ENCODE results near the gene IL17B. TPM values are rescaled to one million over a fixed set of nuclear protein-coding genes. Genes with fewer than 3 reads are reported as not detected.
A peak's percentile ranks its signal among the peaks of the same experiment; 100 is the strongest.

IL17B gene
- total and polyA plus RNA-seq, 9 of the 15 experiments (the other 6 are each of a cell fraction or from before 2014, with no cell fraction given) = 0.28 to 2.6 (median 0.53) TPM; not detected in 2

DNA sequence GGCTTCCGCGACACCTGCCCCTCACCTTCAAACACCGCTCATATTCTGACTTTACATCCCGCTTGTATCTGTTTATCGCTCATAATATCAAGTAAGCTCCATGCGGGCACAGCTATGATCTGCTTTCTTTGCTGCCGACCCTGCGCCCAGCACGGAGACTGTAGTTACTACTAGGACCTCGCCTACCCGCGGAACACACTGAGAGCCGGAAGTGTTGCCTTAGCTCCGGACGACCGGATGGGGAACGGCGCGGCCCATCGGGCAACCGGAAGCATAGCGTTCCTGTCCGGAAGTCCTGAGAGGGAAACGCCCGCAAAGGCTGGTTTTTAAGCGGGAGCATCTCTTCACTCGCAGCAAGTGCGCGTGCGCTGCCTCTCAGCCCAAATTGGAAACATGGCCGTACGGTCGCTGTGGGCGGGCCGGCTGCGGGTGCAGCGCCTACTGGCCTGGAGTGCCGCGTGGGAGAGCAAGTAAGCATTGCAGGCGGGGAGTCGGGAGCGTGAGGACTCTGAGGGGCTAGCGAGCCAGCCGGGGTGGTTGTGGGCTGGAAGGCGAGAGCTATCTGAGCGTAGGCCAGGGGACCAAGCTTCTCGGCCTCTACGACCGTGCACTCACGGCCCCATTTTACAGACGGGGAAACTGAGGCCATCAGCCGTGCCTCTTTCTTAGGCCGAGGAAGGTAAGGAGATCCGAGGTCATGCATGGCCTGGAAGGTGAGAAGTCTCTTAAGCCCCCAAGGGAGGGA lies 33.8 kb downstream of the IL17B start, which contains the start of gene GRPEL2 (continued):
- TF ChIP-seq, protein P1, sequence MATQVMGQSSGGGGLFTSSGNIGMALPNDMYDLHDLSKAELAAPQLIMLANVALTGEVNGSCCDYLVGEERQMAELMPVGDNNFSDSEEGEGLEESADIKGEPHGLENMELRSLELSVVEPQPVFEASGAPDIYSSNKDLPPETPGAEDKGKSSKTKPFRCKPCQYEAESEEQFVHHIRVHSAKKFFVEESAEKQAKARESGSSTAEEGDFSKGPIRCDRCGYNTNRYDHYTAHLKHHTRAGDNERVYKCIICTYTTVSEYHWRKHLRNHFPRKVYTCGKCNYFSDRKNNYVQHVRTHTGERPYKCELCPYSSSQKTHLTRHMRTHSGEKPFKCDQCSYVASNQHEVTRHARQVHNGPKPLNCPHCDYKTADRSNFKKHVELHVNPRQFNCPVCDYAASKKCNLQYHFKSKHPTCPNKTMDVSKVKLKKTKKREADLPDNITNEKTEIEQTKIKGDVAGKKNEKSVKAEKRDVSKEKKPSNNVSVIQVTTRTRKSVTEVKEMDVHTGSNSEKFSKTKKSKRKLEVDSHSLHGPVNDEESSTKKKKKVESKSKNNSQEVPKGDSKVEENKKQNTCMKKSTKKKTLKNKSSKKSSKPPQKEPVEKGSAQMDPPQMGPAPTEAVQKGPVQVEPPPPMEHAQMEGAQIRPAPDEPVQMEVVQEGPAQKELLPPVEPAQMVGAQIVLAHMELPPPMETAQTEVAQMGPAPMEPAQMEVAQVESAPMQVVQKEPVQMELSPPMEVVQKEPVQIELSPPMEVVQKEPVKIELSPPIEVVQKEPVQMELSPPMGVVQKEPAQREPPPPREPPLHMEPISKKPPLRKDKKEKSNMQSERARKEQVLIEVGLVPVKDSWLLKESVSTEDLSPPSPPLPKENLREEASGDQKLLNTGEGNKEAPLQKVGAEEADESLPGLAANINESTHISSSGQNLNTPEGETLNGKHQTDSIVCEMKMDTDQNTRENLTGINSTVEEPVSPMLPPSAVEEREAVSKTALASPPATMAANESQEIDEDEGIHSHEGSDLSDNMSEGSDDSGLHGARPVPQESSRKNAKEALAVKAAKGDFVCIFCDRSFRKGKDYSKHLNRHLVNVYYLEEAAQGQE (IDR thresholded peaks at IDR 0.05; ENCODE audit: borderline replicate concordance) = no peak
- TF ChIP-seq, protein P1 (CRISPR knock-in tag; IDR thresholded peaks at IDR 0.05; ENCODE audit: low read depth) = peak; percentile 21; the same call in 1 of the 2 replicates
- TF ChIP-seq RNF2 (IDR thresholded peaks at IDR 0.05) (peak; percentile 78; the same call in 1 of the 2 replicates), BRD4 (IDR thresholded peaks at IDR 0.05) (peak; percentile 61; the same call in 1 of the 2 replicates), HDAC1 (IDR thresholded peaks at IDR 0.05) (peak; percentile 42 to 82; a peak in 3 of 4 replicates), ARID1B (IDR thresholded peaks at IDR 0.05) (peak; percentile 26; the same call in 1 of the 2 replicates), ZSCAN29 (IDR thresholded peaks at IDR 0.05) (no peak), ZNF41 (CRISPR knock-in tag; conservative IDR thresholded peaks at IDR 0.05) (0 out of 2 replicates have a peak, but pooled peaks have one; percentile 43), SMARCA4 (IDR thresholded peaks at IDR 0.05) (peak; percentile 7; the same call in 1 of the 2 replicates), LARP7 (IDR thresholded peaks at IDR 0.05) (no peak; the same call in 1 of the 2 replicates), ZNF699 (CRISPR knock-in tag; IDR thresholded peaks at IDR 0.05; ENCODE audit: insufficient replicate concordance) (no peak), KAT7 (CRISPR knock-in tag; IDR thresholded peaks at IDR 0.05; ENCODE audit: borderline replicate concordance) (no peak), MTA3 (IDR thresholded peaks at IDR 0.05; ENCODE audit: borderline replicate concordance) (peak; percentile 88; the same call in 1 of the 2 replicates), MXI1 (IDR thresholded peaks at IDR 0.05; ENCODE audit: low read depth, low read length) (no peak)
- TF ChIP-seq, protein P2, sequence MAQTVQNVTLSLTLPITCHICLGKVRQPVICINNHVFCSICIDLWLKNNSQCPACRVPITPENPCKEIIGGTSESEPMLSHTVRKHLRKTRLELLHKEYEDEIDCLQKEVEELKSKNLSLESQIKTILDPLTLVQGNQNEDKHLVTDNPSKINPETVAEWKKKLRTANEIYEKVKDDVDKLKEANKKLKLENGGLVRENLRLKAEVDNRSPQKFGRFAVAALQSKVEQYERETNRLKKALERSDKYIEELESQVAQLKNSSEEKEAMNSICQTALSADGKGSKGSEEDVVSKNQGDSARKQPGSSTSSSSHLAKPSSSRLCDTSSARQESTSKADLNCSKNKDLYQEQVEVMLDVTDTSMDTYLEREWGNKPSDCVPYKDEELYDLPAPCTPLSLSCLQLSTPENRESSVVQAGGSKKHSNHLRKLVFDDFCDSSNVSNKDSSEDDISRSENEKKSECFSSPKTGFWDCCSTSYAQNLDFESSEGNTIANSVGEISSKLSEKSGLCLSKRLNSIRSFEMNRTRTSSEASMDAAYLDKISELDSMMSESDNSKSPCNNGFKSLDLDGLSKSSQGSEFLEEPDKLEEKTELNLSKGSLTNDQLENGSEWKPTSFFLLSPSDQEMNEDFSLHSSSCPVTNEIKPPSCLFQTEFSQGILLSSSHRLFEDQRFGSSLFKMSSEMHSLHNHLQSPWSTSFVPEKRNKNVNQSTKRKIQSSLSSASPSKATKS (CRISPR knock-in tag; IDR thresholded peaks at IDR 0.05) = peak; percentile 57; the same call in 1 of the 2 replicates
- TF ChIP-seq, protein P3, sequence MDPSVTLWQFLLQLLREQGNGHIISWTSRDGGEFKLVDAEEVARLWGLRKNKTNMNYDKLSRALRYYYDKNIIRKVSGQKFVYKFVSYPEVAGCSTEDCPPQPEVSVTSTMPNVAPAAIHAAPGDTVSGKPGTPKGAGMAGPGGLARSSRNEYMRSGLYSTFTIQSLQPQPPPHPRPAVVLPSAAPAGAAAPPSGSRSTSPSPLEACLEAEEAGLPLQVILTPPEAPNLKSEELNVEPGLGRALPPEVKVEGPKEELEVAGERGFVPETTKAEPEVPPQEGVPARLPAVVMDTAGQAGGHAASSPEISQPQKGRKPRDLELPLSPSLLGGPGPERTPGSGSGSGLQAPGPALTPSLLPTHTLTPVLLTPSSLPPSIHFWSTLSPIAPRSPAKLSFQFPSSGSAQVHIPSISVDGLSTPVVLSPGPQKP (CRISPR knock-in tag; IDR thresholded peaks at IDR 0.05) = no peak
- TF ChIP-seq, protein P4, sequence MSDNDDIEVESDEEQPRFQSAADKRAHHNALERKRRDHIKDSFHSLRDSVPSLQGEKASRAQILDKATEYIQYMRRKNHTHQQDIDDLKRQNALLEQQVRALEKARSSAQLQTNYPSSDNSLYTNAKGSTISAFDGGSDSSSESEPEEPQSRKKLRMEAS (CRISPR knock-in tag; IDR thresholded peaks at IDR 0.05) = peak; percentile 84

Data from K562 (cell line).